Fibroblast of skin of abdomen (primary cell): ENCODE measurements around the gene PLEKHA4.
"Not testable (repeated sequence)": the region's sequence is repeated elsewhere in the genome, so short reads cannot be mapped to it uniquely, and the experiment has no call there.

Source experiments
- DNase-seq: peaks from one replicate; pipeline ENCODE4 v3.0.0-alpha.2; 2013

PLEKHA4 gene

DNA sequence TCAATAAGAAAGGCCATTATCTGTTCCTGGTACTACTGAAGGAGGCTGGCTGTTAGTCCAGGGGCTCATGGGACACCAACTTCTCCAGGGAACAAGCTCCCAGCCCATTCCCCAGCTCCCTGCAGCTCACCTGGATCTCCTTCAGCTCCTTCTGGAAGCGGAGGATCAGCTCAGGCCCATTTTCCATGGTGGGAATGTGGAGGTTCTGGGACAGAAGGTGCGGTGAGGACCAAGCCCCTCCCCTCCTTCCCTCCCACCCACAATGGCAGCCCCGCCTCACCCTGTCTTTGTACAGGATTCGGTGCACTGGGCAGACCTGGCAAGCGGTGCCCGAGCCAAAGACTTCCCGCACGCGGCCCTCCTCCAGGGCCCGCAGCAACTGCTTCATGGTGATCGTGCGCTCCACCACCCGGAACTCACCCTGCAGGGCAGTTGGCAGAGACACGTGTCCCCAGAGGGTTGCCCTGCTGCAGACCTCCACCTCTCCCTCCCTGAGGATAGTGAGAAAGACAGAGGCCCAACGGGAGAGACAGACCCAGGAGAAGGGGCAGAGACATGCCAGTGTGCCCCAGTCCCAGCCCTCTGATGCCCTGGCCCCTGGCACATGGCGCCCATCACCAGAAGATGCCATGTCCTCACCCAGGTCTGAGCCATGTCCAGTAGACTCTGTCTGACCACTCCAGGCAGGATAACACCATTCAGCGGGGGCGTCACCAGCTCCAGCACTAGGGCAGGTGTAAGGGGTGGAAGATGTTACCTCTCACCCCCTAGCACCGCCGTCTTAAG lies 71.9 kb downstream of the PLEKHA4 start:
- no peak for DNase-seq

- DNase-seq, result no peak
Measured at GRCh38 chr19:48795685-48796070, 72.7 kb downstream of the PLEKHA4 start.

- peak; percentile 92 for DNase-seq
Measured at GRCh38 chr19:48795055-48795684, 73.2 kb downstream of the PLEKHA4 start.

DNA sequence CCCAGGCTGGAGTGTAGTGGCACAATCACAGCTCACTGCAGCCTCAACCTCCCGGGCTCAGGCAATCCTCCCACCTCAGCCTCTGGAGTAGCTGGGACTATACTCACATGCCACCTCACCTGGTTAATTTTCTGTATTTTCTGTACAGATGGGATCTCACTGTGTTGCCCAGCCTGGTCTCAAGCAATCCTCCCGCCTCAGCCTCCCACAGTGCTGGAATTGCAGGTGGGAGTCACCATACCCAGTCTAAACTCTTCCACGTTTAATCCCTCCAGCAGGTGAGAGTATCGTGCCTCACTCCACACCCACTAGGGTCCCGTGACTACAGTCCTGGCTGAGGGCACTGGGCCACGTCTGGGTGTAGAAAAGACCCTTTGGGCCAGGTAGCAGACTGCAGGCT lies 74.1 kb downstream of the PLEKHA4 start:
- DNase-seq, result no peak

DNA sequence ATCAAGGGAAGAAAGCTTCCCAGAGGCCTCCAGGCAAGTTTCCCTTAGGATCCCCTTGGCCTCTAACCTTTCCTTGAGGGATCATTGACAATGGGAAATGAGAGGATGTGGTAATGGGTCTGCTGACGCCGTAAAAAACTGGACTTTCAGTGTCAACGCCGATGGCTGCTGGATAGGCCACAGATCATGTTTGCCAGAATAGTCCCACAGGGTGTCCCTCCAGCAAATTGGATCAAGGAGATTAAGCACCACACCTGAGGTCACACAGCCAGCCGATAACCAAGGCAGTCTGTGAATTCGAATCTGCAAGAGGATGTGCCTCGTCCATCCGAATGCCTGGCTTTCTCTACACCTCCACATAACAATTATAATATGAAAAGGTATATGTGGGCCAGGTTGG lies 75.1 kb downstream of the PLEKHA4 start:
- no peak for DNase-seq

DNA sequence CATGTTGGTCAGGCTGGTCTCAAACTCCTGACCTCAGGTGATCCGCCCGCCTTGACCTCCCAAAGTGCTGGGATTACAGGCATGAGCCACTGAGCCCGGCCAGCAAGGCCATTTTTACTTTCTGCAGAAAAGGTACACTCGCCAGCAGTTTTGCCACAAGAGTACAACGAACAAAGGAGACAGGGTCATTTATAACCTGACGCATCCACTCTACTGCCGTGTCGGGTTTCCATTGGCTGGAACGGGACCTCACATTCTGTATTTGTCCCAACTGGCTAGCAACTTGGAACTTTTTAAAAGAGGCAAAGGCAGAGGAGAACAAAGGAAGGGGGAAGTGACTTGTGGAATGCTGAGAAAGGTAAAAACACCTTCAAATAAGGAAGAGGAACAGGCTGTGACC lies 81.1 kb downstream of the PLEKHA4 start:
- DNase-seq, result not testable (repeated sequence)
